ENCODE data around the gene IWS1. TPM values are rescaled to one million over a fixed set of nuclear protein-coding genes. Genes with fewer than 3 reads are reported as not detected.
"Not testable (repeated sequence)": the region's sequence is repeated elsewhere in the genome, so short reads cannot be mapped to it uniquely, and the experiment has no call there.

IWS1 gene
- total RNA-seq, 2 donors from 2014 or later: 32.4 to 37.8 TPM

DNA sequence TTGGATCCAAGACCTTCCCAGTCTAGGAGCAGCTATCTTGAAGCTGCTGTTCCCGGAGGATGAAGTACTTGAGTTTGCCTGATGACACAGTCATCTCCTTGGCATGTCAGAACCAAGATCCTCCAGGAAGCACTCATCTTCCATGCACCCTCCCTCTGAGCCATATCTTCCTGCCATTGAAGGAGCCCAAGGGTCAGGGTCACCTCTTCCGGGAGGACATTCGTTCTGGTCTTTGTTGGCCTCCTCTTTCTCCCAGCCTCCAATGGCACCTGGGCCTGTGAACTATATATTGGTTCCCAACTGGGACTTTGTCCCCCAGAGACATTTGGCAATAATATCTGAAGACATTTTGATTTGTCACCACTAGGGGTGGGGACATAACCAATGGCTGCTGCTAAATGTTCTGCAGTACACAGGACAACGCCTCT is 4.9 kb upstream of the IWS1 start:
- H3K9ac ChIP-seq (ENCODE audit: low read depth in 2 of 2, low read length in 2 of 2): no peak overlapping the region
- no peaks in the 10 kb centered on the region for H3K4me1 ChIP-seq
- no peak for DNase-seq
- no peaks in the 10 kb centered on the region for H3K27me3 ChIP-seq
- peak overlapping the region; percentile 16 for H3K27ac ChIP-seq
- no peak overlapping the region for H3K4me3 ChIP-seq
- no peaks in the 10 kb centered on the region for H3K9me3 ChIP-seq
- no peaks in the 10 kb centered on the region for H3K36me3 ChIP-seq
- TF ChIP-seq, protein P1, sequence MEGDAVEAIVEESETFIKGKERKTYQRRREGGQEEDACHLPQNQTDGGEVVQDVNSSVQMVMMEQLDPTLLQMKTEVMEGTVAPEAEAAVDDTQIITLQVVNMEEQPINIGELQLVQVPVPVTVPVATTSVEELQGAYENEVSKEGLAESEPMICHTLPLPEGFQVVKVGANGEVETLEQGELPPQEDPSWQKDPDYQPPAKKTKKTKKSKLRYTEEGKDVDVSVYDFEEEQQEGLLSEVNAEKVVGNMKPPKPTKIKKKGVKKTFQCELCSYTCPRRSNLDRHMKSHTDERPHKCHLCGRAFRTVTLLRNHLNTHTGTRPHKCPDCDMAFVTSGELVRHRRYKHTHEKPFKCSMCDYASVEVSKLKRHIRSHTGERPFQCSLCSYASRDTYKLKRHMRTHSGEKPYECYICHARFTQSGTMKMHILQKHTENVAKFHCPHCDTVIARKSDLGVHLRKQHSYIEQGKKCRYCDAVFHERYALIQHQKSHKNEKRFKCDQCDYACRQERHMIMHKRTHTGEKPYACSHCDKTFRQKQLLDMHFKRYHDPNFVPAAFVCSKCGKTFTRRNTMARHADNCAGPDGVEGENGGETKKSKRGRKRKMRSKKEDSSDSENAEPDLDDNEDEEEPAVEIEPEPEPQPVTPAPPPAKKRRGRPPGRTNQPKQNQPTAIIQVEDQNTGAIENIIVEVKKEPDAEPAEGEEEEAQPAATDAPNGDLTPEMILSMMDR (IDR thresholded peaks at IDR 0.05): no peak
- intact Hi-C loops (cut with DNase I): no loop called here

DNA sequence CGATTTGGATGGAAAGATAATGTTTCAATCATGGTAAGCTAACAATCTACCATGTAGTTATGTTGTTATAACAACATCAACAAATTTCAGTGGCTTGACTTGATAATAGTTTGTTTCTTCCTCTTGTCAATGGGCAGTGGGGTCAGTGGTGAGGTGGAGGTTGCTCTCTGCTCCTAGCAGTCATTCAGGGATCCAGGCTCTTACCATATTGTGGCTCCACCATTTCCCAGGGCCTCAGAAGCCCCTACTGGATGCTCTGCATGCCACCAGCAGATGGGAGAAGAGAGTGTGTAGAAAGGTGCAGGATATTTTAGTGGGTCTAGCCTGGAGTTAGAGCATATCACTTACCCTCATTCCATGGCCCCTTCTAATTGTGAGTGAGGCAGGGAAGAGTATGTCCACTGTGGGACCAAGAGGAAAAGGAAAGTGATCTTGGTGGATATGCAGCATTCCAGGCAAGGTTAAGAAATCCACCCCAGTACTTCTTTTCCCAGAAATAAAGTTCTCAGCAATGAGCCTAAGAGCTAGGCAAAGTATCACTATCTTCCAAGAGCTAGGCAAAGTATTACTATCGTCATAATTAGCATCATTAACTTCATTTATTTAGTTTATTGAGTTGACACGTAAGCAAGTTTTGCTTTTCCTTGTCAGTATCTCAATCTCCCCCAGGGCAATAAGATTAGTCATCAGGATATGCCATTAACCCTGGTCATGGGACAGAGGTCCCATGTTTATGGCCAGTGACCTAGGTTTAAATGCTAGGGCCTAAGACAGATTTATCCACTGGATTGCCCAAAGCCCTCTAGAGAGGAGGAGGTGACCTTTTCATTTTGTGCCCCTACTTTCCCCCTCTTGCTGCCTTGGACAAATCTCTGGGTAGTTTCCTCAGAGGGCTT is 4.2 kb upstream of the IWS1 start:
- H3K9me3 ChIP-seq: no peaks in the 10 kb centered on the region
- H3K4me3 ChIP-seq: no peak overlapping the region
- H3K27me3 ChIP-seq: no peaks in the 10 kb centered on the region
- H3K27ac ChIP-seq: peak overlapping the region; percentile 16
- no peaks in the 10 kb centered on the region for H3K4me1 ChIP-seq
- H3K9ac ChIP-seq (ENCODE audit: low read depth in 2 of 2, low read length in 2 of 2): no peak overlapping the region
- DNase-seq: no peak
- no peaks in the 10 kb centered on the region for H3K36me3 ChIP-seq
- intact Hi-C loops (cut with DNase I): no loop called here
- TF ChIP-seq, protein P1 (IDR thresholded peaks at IDR 0.05): no peak

DNA sequence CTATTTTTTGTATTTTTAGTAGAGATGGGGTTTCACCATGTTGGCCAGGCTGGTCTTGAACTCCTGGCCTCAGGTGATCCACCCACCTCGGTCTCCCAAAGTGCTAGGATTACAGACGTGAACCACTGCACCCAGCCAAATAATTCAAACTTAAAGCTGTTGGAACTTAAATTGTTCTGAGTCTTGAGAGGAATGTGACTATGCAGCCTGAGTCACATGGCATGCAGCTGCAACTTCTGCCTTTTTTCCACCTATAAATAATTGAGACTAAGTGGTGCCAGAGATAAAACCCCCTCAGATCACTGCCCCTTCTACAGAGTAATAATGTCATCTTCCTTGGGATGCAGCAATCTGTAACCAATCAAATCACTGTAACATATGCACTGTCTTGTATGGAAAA is 3.1 kb upstream of the IWS1 start:
- H3K4me1 ChIP-seq; H3K9me3 ChIP-seq; intact Hi-C loops (cut with DNase I); H3K36me3 ChIP-seq; H3K27ac ChIP-seq; H3K27me3 ChIP-seq; H3K4me3 ChIP-seq; H3K9ac ChIP-seq (ENCODE audit: low read depth in 2 of 2, low read length in 2 of 2); DNase-seq: not testable (repeated sequence)

DNA sequence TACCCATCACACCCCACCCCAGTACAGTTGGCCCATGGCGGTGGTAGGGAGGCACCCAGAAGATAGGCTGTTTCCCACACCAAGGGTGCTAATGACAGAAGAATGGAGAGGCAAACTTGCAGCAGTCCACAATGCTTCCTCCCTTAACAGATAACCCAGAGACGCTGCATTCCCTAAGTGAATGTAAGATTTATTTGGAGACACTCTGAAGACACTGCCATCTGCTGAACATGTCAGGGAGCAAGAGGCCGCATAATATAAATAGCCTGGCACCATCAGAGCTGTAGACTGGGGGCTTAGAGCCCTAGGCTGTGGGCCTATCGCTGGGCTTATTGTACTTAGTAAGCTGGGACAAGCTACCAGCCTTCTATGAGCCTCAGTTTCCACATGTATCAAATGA is 2.2 kb upstream of the IWS1 start:
- Histone ChIP-seq H3K4me1 (no peaks in the 10 kb centered on the region), H3K36me3 (no peaks in the 10 kb centered on the region), H3K27me3 (no peaks in the 10 kb centered on the region), H3K4me3 (no peak overlapping the region), H3K9me3 (no peaks in the 10 kb centered on the region), H3K9ac (ENCODE audit: low read depth in 2 of 2, low read length in 2 of 2) (no peak overlapping the region), H3K27ac (no peak overlapping the region)
- intact Hi-C loops (cut with DNase I): no loop called here
- no peak for DNase-seq
- TF ChIP-seq, protein P1 (IDR thresholded peaks at IDR 0.05): no peak

DNA sequence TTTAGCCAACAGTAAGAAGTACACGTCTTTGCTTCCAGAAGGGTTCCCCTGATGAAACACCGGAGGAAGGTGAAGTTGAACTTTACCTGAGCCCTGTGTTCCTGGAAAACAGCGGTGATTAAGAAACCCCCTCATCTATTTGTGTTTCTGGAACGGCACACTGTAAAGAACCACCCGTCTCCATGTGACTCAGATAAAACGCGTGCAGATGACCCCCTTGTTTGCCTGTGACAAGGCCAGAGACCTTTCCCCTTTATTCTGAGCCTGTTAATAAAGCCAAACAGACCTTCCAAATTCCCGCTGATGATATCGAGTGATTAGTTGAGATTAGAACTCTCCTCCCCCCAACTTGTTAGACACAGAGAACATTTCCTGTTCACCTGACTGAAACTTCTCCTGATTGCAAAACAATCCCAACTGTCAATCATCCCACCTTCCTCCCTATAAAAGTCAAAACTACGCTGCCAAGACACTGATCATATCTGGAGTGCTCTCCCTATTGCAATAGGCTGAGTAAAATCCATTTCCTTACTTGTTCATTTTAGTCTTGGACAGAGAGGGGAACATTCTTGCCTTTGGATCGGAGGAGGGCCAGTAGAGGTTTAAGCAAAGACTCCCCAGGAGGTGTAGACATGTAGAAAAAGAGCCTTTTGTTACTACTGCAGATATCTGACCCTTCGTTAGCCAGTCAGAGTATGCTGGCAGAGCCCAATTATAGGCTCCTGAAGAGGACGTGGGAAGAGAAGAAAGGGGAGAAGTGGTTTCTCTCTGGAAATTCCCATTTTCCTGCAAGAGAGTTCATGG is 914 bp upstream of the IWS1 start:
- no peaks in the 10 kb centered on the region for H3K36me3 ChIP-seq
- H3K4me3 ChIP-seq: peak overlapping the region; percentile 99
- intact Hi-C loops (cut with DNase I): no loop called here
- H3K4me1 ChIP-seq: no peaks in the 10 kb centered on the region
- H3K27me3 ChIP-seq: no peaks in the 10 kb centered on the region
- TF ChIP-seq, protein P1 (IDR thresholded peaks at IDR 0.05): no peak
- peak; percentile 52 for DNase-seq
- H3K27ac ChIP-seq: peak overlapping the region; percentile 94
- no peaks in the 10 kb centered on the region for H3K9me3 ChIP-seq
- H3K9ac ChIP-seq (ENCODE audit: low read depth in 2 of 2, low read length in 2 of 2): peak overlapping the region; percentile 68 to 86
